K562 (cell line): ENCODE measurements around the gene UCHL5. TPM values are rescaled to one million over a fixed set of nuclear protein-coding genes. Genes with fewer than 3 reads are reported as not detected.

ENCODE experiments used
- BCOR ChIP-seq: fragments of 450-650 bp; IDR thresholded peaks from 2 replicates; pipeline ENCODE4 v1.6.1; 2016
- ETV1 ChIP-seq: fragments of 450-650 bp; conservative IDR thresholded peaks from 2 replicates; pipeline ENCODE4 v1.6.1; 2016; ENCODE audit warnings: missing genetic modification characterization, control low read depth, low read depth, missing compliant biosample characterization
- HDAC1 ChIP-seq, 2 experiments: fragments of 450-650 bp; IDR thresholded peaks; 2 replicates each; pipeline ENCODE4 v1.6.1; 2016 to 2017; ENCODE audit warnings: inconsistent platforms in 1 of 2, mild to moderate bottlenecking in 1 of 2, moderate library complexity in 1 of 2
- LCOR ChIP-seq: sonication (generic); formaldehyde crosslinking; IDR thresholded peaks from 2 replicates; pipeline ENCODE4 v1.8.0; 2022; ENCODE audit warnings: mild to moderate bottlenecking, missing genetic modification reagents
- TCF7 ChIP-seq: sonication (generic); IDR thresholded peaks from 2 replicates; pipeline ENCODE4 v1.6.1; 2016; ENCODE audit warnings: antibody characterized with exemption, borderline replicate concordance
- TEAD4 ChIP-seq, 2 experiments: sonication (generic) in 1 of 2; formaldehyde crosslinking in 1 of 2; IDR thresholded peaks; 2 replicates each; pipeline versions ENCODE4 v1.6.1 to v1.8.0; 2012 to 2022; ENCODE audit warnings: borderline replicate concordance in 1 of 2, inconsistent platforms in 1 of 2, low read length in 1 of 2, mild to moderate bottlenecking in 1 of 2, missing genetic modification reagents in 1 of 2
- TRIM28 ChIP-seq: fragments of 450-650 bp; IDR thresholded peaks from 2 replicates; pipeline ENCODE4 v1.6.1; 2017
- ZC3H8 ChIP-seq: fragments of 450-650 bp; IDR thresholded peaks from 2 replicates; pipeline ENCODE4 v1.6.1; 2017
- ZEB2 ChIP-seq: fragments of 450-650 bp; IDR thresholded peaks from 2 replicates; pipeline ENCODE4 v1.6.1; 2016
- ZNF212 ChIP-seq: fragments of 450-650 bp; formaldehyde crosslinking; IDR thresholded peaks from 2 replicates; pipeline ENCODE4 v1.4.0; 2020; ENCODE audit warnings: mild to moderate bottlenecking
- polyA plus RNA-seq, 8 experiments: library from polyadenylated mRNA; depleted of rRNA in 4 of 8; stranded (reverse) in 5 of 8; unstranded in 3 of 8; fragments of >200 nt; fragmentation: Nextera tagmentation in 2 of 8; fragmentation: Illumina TruSeq in 1 of 8; extraction: Ambion mirVana in 2 of 8; extraction: Trizol in 1 of 8; gene quantifications; 2 replicates each; pipeline versions ENCODE4 v1.2.1 to v1.2.3, GENCODE V29; 2011 to 2014; ENCODE audit warnings: inconsistent platforms in 1 of 8, missing spikeins in 1 of 8
- total RNA-seq, 7 experiments: library from RNA; depleted of rRNA in 6 of 7; stranded (reverse); fragments of >200 nt in 6 of 7; fragmentation: Illumina TruSeq in 2 of 7; extraction: Trizol in 2 of 7; gene quantifications; 2 replicates each; pipeline versions ENCODE4 v1.2.1 to v1.2.3, GENCODE V29; 2011 to 2021; ENCODE audit warnings: low replicate concordance in 1 of 7
- TF ChIP-seq, protein P1 (sequence below): fragments of 450-650 bp; IDR thresholded peaks from 2 replicates; pipeline ENCODE4 v1.6.1; 2018; ENCODE audit not compliant: partially characterized antibody
- TF ChIP-seq, protein P2 (sequence below): fragments of 450-650 bp; IDR thresholded peaks from 2 replicates; pipeline ENCODE4 v1.6.1; 2016; ENCODE audit warnings: borderline replicate concordance
- TF ChIP-seq, protein P3 (sequence below): fragments of 450-650 bp; formaldehyde crosslinking; IDR thresholded peaks from 2 replicates; pipeline ENCODE4 v1.4.0; 2020; ENCODE audit warnings: mild to moderate bottlenecking, mixed read lengths

UCHL5 gene
- total and polyA plus RNA-seq, 9 of the 15 experiments (the other 6 are each of a cell fraction or from before 2014, with no cell fraction given) = 61.0 to 206 (median 122) TPM

DNA sequence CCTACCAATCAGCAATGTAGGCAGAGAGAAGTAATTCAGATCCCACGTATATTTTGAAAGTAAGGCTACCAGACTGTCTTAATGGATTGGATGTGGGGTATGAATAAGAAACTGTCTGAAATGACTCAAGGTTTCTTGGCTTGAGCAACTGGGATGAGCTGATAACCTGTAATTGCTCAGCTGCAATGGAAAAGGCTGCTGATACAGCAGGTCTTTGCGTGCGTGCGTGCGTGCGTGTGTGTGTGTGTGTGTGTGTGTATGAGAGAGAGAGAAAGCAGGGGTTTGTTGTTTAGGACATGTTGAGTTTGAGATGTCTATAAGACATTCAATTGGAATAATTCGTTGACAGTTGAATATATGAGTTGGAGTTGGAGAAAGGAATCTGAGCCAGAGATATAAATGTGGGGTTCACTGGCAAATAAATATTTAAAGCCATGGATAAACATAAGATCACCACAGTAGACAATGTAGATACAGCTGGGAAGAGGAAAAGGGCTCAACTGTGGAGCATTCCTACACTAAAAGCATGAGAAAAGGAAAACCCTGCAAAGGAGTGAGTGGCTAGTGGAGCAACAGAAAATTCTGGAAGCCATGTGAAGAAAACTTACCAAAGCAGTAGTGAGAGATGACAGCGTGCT lies 72.9 kb downstream of the UCHL5 start (continued):
- TF ChIP-seq, protein P1, sequence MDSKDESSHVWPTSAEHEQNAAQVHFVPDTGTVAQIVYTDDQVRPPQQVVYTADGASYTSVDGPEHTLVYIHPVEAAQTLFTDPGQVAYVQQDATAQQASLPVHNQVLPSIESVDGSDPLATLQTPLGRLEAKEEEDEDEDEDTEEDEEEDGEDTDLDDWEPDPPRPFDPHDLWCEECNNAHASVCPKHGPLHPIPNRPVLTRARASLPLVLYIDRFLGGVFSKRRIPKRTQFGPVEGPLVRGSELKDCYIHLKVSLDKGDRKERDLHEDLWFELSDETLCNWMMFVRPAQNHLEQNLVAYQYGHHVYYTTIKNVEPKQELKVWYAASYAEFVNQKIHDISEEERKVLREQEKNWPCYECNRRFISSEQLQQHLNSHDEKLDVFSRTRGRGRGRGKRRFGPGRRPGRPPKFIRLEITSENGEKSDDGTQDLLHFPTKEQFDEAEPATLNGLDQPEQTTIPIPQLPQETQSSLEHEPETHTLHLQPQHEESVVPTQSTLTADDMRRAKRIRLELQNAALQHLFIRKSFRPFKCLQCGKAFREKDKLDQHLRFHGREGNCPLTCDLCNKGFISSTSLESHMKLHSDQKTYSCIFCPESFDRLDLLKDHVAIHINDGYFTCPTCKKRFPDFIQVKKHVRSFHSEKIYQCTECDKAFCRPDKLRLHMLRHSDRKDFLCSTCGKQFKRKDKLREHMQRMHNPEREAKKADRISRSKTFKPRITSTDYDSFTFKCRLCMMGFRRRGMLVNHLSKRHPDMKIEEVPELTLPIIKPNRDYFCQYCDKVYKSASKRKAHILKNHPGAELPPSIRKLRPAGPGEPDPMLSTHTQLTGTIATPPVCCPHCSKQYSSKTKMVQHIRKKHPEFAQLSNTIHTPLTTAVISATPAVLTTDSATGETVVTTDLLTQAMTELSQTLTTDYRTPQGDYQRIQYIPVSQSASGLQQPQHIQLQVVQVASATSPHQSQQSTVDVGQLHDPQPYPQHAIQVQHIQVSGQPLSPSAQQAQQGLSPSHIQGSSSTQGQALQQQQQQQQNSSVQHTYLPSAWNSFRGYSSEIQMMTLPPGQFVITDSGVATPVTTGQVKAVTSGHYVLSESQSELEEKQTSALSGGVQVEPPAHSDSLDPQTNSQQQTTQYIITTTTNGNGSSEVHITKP = no peak
- TF ChIP-seq HDAC1 (IDR thresholded peaks at IDR 0.05) (peak; percentile 88 to 96; a peak in 3 of 4 replicates), TEAD4 (IDR thresholded peaks at IDR 0.05; ENCODE audit: low read length) (peak; percentile 96), TEAD4 (CRISPR knock-in tag; IDR thresholded peaks at IDR 0.05; ENCODE audit: borderline replicate concordance) (no peak), ZC3H8 (peak; percentile 57; the same call in 1 of the 2 replicates), TRIM28 (peak; percentile 60; the same call in 1 of the 2 replicates), ZNF212 (CRISPR knock-in tag) (no peak), TCF7 (peak; percentile 62; the same call in 1 of the 2 replicates), ZEB2 (peak; percentile 94), LCOR (CRISPR knock-in tag) (0 out of 2 replicates have a peak, but pooled peaks have one; percentile 37), ETV1 (no peak), BCOR (peak; percentile 95)
- TF ChIP-seq, protein P2, sequence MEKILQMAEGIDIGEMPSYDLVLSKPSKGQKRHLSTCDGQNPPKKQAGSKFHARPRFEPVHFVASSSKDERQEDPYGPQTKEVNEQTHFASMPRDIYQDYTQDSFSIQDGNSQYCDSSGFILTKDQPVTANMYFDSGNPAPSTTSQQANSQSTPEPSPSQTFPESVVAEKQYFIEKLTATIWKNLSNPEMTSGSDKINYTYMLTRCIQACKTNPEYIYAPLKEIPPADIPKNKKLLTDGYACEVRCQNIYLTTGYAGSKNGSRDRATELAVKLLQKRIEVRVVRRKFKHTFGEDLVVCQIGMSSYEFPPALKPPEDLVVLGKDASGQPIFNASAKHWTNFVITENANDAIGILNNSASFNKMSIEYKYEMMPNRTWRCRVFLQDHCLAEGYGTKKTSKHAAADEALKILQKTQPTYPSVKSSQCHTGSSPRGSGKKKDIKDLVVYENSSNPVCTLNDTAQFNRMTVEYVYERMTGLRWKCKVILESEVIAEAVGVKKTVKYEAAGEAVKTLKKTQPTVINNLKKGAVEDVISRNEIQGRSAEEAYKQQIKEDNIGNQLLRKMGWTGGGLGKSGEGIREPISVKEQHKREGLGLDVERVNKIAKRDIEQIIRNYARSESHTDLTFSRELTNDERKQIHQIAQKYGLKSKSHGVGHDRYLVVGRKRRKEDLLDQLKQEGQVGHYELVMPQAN = no peak; the same call in 1 of the 2 replicates
- TF ChIP-seq, protein P3, sequence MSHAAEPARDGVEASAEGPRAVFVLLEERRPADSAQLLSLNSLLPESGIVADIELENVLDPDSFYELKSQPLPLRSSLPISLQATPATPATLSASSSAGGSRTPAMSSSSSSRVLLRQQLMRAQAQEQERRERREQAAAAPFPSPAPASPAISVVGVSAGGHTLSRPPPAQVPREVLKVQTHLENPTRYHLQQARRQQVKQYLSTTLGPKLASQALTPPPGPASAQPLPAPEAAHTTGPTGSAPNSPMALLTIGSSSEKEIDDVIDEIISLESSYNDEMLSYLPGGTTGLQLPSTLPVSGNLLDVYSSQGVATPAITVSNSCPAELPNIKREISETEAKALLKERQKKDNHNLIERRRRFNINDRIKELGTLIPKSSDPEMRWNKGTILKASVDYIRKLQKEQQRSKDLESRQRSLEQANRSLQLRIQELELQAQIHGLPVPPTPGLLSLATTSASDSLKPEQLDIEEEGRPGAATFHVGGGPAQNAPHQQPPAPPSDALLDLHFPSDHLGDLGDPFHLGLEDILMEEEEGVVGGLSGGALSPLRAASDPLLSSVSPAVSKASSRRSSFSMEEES (CRISPR knock-in tag) = no peak
